A549 (cell line): ENCODE results near the gene CAMTA1. TPM values are rescaled to one million over a fixed set of nuclear protein-coding genes. Genes with fewer than 3 reads are reported as not detected.

Experiments used
- ATAC-seq, 2 experiments: fragments of 200-7000 bp in 1 of 2; fragments of >200 bp in 1 of 2; cut with Nextera tagmentation in 1 of 2; cut with Tn5 transposase in 1 of 2; 3 replicates each; pipeline versions ENCODE4 v1.8.0 to v1.9.1; 2018 to 2020; ENCODE audit warnings: mild to moderate bottlenecking in 1 of 2, moderate library complexity in 1 of 2
- CTCF ChIA-PET: fragments of 300-600 bp; sonication (Branson Sonifier 250); formaldehyde crosslinking; extraction: SDS; loops from one replicate; lab custom pipeline; 2021; ENCODE audit warnings: antibody characterized with exemption, inconsistent platforms; lab: Yijun Ruan, JAX
- POLR2A ChIA-PET: fragments of 350-600 bp; formaldehyde crosslinking; extraction: SDS; loops from one replicate; lab custom pipeline; 2021; ENCODE audit warnings: antibody characterized with exemption, inconsistent platforms; lab: Yijun Ruan, JAX
- DNase-seq, 2 experiments: peaks; one replicate each; pipeline versions ENCODE4 v3.0.0 to v3.0.0-alpha.2; 2011 to 2016; ENCODE audit warnings: low read depth in 1 of 2, low spot score in 1 of 2
- FAIRE-seq: peaks from 2 replicates; lab custom pipeline; 2011; peaks lifted over from hg19 to GRCh38; lab: Jason Lieb, UNC
- H3K27ac ChIP-seq, 2 experiments: fragments of >200 bp; sonication (Bioruptor Twin); formaldehyde crosslinking; 3 replicates each; pipeline ENCODE4 v1.5.1; 2016 to 2017
- H3K4me1 ChIP-seq: fragments of >200 bp; sonication (Bioruptor Twin); formaldehyde crosslinking; 3 replicates; pipeline ENCODE4 v1.6.1; 2016
- H3K4me2 ChIP-seq: fragments of >200 bp; sonication (Bioruptor Twin); formaldehyde crosslinking; 3 replicates; pipeline ENCODE4 v1.6.1; 2016
- H3K4me3 ChIP-seq: fragments of >200 bp; sonication (Bioruptor Twin); formaldehyde crosslinking; 3 replicates; pipeline ENCODE4 v1.5.1; 2016
- H3K9me3 ChIP-seq: fragments of >200 bp; sonication (Bioruptor Twin); formaldehyde crosslinking; 3 replicates; pipeline ENCODE4 v1.6.1; 2016
- CBX2 ChIP-seq: fragments of 200-600 bp; sonication (generic); IDR thresholded peaks from 2 replicates; pipeline ENCODE4 v1.6.1; 2016; ENCODE audit warnings: low read depth, mild to moderate bottlenecking, borderline replicate concordance
- CEBPB ChIP-seq, 2 experiments: fragments of >200 bp in 1 of 2; sonication (Bioruptor Twin) in 1 of 2; formaldehyde crosslinking in 1 of 2; IDR thresholded peaks; 2 replicates each; pipeline ENCODE4 v1.6.1; 2012 to 2016
- CHD2 ChIP-seq: fragments of 150-350 bp; IDR thresholded peaks from 2 replicates; pipeline ENCODE4 v1.6.1; 2014; ENCODE audit warnings: low read length; ENCODE audit not compliant: partially characterized antibody
- CHD4 ChIP-seq: fragments of 200-600 bp; sonication (generic); IDR thresholded peaks from 2 replicates; pipeline ENCODE4 v1.6.1; 2016; ENCODE audit warnings: antibody characterized with exemption, mild to moderate bottlenecking, borderline replicate concordance
- E2F6 ChIP-seq: IDR thresholded peaks from 2 replicates; pipeline ENCODE4 v1.6.1; 2012; ENCODE audit warnings: low read depth, borderline replicate concordance
- EP300 ChIP-seq, 2 experiments: fragments of >200 bp; sonication (Bioruptor Twin); formaldehyde crosslinking; IDR thresholded peaks; 2 replicates in 1 of 2; 3 replicates in 1 of 2; pipeline ENCODE4 v1.6.1; 2016 to 2017
- FOSB ChIP-seq: fragments of 250-450 bp; sonication (Bioruptor Pico); IDR thresholded peaks from 2 replicates; pipeline ENCODE4 v1.5.0; 2020; ENCODE audit warnings: mild to moderate bottlenecking, moderate library complexity
- FOSL2 ChIP-seq, 2 experiments: fragments of 450-650 bp in 1 of 2; fragments of >200 bp in 1 of 2; sonication (Bioruptor Twin) in 1 of 2; formaldehyde crosslinking; IDR thresholded peaks; 2 replicates each; pipeline versions ENCODE4 v1.5.0 to v1.6.1; 2016 to 2020; ENCODE audit warnings: mild to moderate bottlenecking in 1 of 2, moderate library complexity in 1 of 2
- FOXS1 ChIP-seq: fragments of 250-450 bp; sonication (Bioruptor Pico); IDR thresholded peaks from 2 replicates; pipeline ENCODE4 v1.5.0; 2020; ENCODE audit warnings: mild to moderate bottlenecking, moderate library complexity
- GATA3 ChIP-seq: IDR thresholded peaks from 2 replicates; pipeline ENCODE4 v1.6.1; 2012; ENCODE audit warnings: borderline replicate concordance
- HDAC2 ChIP-seq: fragments of 200-600 bp; sonication (generic); IDR thresholded peaks from 2 replicates; pipeline ENCODE4 v1.6.1; 2016
- HES2 ChIP-seq: fragments of >200 bp; sonication (Bioruptor Twin); formaldehyde crosslinking; IDR thresholded peaks from 2 replicates; pipeline ENCODE4 v1.6.1; 2016
- HOXB13 ChIP-seq: fragments of 250-450 bp; sonication (Bioruptor Pico); IDR thresholded peaks from 2 replicates; pipeline ENCODE4 v1.5.0; 2020; ENCODE audit warnings: low read depth, mild to moderate bottlenecking, moderate library complexity
- HOXB5 ChIP-seq: fragments of 250-450 bp; sonication (Bioruptor Pico); IDR thresholded peaks from 2 replicates; pipeline ENCODE4 v1.5.0; 2020; ENCODE audit warnings: mild to moderate bottlenecking, moderate library complexity
- JUN ChIP-seq, 2 experiments: fragments of >200 bp; sonication (Bioruptor Twin); formaldehyde crosslinking; IDR thresholded peaks; 2 replicates in 1 of 2; 3 replicates in 1 of 2; pipeline ENCODE4 v1.6.1; 2016 to 2017
- KDM5A ChIP-seq: fragments of 200-600 bp; sonication (generic); IDR thresholded peaks from 2 replicates; pipeline ENCODE4 v1.6.1; 2016; ENCODE audit warnings: antibody characterized with exemption, mild to moderate bottlenecking
- MAZ ChIP-seq: fragments of 150-350 bp; IDR thresholded peaks from 2 replicates; pipeline ENCODE4 v1.6.1; 2014; ENCODE audit warnings: antibody characterized with exemption, low read depth, low read length, borderline replicate concordance
- NFE2L2 ChIP-seq: fragments of 150-350 bp; conservative IDR thresholded peaks from 2 replicates; pipeline ENCODE4 v1.6.1; 2014; ENCODE audit warnings: low read length
- NPAS2 ChIP-seq: fragments of 250-450 bp; sonication (Bioruptor Pico); IDR thresholded peaks from 2 replicates; pipeline ENCODE4 v1.8.0; 2022; ENCODE audit warnings: mild to moderate bottlenecking, moderate library complexity, borderline replicate concordance
- RARB ChIP-seq: fragments of 250-450 bp; sonication (Bioruptor Pico); IDR thresholded peaks from 2 replicates; pipeline ENCODE4 v1.8.0; 2021; ENCODE audit warnings: mild to moderate bottlenecking, moderate library complexity
- RCOR1 ChIP-seq: fragments of 150-350 bp; IDR thresholded peaks from 2 replicates; pipeline ENCODE4 v1.6.1; 2014; ENCODE audit warnings: antibody characterized with exemption, low read length, low read depth
- RNF2 ChIP-seq: fragments of 200-600 bp; sonication (generic); IDR thresholded peaks from 2 replicates; pipeline ENCODE4 v1.6.1; 2016; ENCODE audit warnings: low read depth, mild to moderate bottlenecking, antibody characterized with exemption, moderate library complexity, borderline replicate concordance
- TP53 ChIP-seq: fragments of 250-450 bp; sonication (Bioruptor Pico); IDR thresholded peaks from 2 replicates; pipeline ENCODE4 v1.5.0; 2021; ENCODE audit warnings: mild to moderate bottlenecking, moderate library complexity
- USF2 ChIP-seq: fragments of 450-650 bp; IDR thresholded peaks from 2 replicates; pipeline ENCODE4 v1.6.1; 2014; ENCODE audit warnings: antibody characterized with exemption
- ZC3H11A ChIP-seq: fragments of 450-650 bp; IDR thresholded peaks from 2 replicates; pipeline ENCODE4 v1.6.1; 2014; ENCODE audit warnings: antibody characterized with exemption, mild to moderate bottlenecking
- WGBS: methylation state at CpG from one replicate; pipeline ENCODE4 v1.1.6; 2017; ENCODE audit errors: missing lambda C conversion rate; 5-methylcytosine and 5-hydroxymethylcytosine counted together
- polyA plus RNA-seq, 4 experiments: library from polyadenylated mRNA; depleted of rRNA in 3 of 4; stranded (reverse); fragments of >200 nt; fragmentation: RNase III in 1 of 4; extraction: RNeasy Plus Mini Kit Qiagen cat#74134 plus additional on column Dnase treatment in 1 of 4; gene quantifications; 2 replicates in 3 of 4; 3 replicates in 1 of 4; pipeline ENCODE4 v1.2.3, GENCODE V29; 2011 to 2017
- TF ChIP-seq, protein P1 (sequence below): fragments of 250-450 bp; sonication (Bioruptor Pico); IDR thresholded peaks from 2 replicates; pipeline ENCODE4 v1.5.0; 2021; ENCODE audit warnings: mild to moderate bottlenecking, moderate library complexity, borderline replicate concordance
- TF ChIP-seq, protein P2 (sequence below): IDR thresholded peaks from 2 replicates; pipeline ENCODE4 v1.6.1; 2012

The CAMTA1 gene
- polyA plus RNA-seq, 2 of the 4 experiments (the other 2 are of a cell fraction), result 58.8 to 75.0 TPM

GRCh38 chr1:7333620-7334019, 548.4 kb downstream of the CAMTA1 start:
- CTCF ChIA-PET, result no interaction called here
- TF ChIP-seq KDM5A (no peak), FOXS1 (CRISPR knock-in tag) (no peak), FOSB (CRISPR knock-in tag) (no peak), RNF2 (no peak), MAZ (no peak)
- TF ChIP-seq, all 56 proteins: peak for 0
- peak overlapping the region; percentile 86 to 90; a peak in 5 of 6 replicates for H3K27ac ChIP-seq
- FAIRE-seq (no peak), ATAC-seq (no peak; a peak in 1 of 6 replicates), DNase-seq (peak in 1 of 2 experiments; percentile 60)
- WGBS, result 32% methylated on average over 7 of the region's 8 CpGs
- H3K9me3 ChIP-seq, result peaks cover 8% of the 10 kb centered on the region; the same call in 1 of the 3 replicates
- H3K4me2 ChIP-seq, result peak overlapping the region; percentile 36
- H3K4me1 ChIP-seq, result peaks cover 41% of the 10 kb centered on the region
- no peak overlapping the region for H3K4me3 ChIP-seq
- POLR2A ChIA-PET, result no interaction called here

DNA sequence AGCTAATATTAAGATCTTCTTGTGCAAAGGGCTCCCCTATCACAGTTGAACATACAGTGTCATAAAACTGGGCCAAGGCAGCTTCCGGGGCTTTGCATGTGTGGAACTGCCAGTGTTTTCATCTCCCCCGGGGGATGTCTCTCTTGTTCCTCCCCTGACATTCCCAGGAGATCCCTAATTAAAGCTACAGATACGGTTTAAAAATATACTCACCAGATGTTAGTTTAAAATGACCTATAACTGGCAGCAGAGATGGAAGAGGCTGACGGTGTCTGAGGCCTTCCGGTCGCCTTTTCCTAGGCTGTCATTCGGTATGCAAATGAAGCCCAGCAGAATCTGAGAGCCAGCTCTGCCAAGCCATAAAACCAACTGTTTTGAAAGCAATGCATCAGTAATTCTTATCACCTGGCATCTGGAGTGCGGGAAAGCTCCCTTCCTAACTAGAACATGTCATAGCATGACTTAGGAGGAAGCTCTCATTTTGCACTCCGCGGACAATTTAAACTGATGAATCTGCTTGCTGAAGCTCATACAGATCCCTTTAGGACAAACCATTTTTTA, 549.3 kb downstream of the CAMTA1 start:
- 65% methylated on average over 10 of the region's 10 CpGs for WGBS
- Histone ChIP-seq H3K27ac (peak overlapping the region; percentile 86 to 90; a peak in 5 of 6 replicates), H3K4me1 (peaks cover 41% of the 10 kb centered on the region), H3K4me2 (peak overlapping the region; percentile 65), H3K4me3 (no peak overlapping the region), H3K9me3 (peaks cover 5% of the 10 kb centered on the region; the same call in 1 of the 3 replicates)
- peak; percentile 6 to 50 for DNase-seq
- ATAC-seq, result 0 out of 6 replicates have a peak, but pooled peaks of 1 of the 2 experiments have one; percentile 8
- POLR2A ChIA-PET, result no interaction called here
- FAIRE-seq, result no peak
- TF ChIP-seq GATA3 (no peak), FOSL2 (IDR thresholded peaks at IDR 0.05) (no peak), FOSL2 (CRISPR knock-in tag; IDR thresholded peaks at IDR 0.05) (no peak)
- TF ChIP-seq, protein P1, sequence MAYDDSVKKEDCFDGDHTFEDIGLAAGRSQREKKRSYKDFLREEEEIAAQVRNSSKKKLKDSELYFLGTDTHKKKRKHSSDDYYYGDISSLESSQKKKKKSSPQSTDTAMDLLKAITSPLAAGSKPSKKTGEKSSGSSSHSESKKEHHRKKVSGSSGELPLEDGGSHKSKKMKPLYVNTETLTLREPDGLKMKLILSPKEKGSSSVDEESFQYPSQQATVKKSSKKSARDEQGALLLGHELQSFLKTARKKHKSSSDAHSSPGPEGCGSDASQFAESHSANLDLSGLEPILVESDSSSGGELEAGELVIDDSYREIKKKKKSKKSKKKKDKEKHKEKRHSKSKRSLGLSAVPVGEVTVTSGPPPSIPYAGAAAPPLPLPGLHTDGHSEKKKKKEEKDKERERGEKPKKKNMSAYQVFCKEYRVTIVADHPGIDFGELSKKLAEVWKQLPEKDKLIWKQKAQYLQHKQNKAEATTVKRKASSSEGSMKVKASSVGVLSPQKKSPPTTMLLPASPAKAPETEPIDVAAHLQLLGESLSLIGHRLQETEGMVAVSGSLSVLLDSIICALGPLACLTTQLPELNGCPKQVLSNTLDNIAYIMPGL, result no peak
- CTCF ChIA-PET, result interaction anchor here (1.1 kb wide), 1 partner anchor 292 kb away, joined by 4 read pairs; no protein-coding TSS in a partner anchor

GRCh38 chr1:7335224-7335879, 550.1 kb downstream of the CAMTA1 start:
- peak overlapping the region; percentile 65 for H3K4me2 ChIP-seq
- no peak for FAIRE-seq
- TF ChIP-seq NFE2L2 (no peak), HES2 (no peak), CHD4 (no peak), RARB (CRISPR knock-in tag) (no peak), NPAS2 (CRISPR knock-in tag) (no peak), ZC3H11A (no peak), CEBPB (IDR thresholded peaks at IDR 0.05) (no peak; a peak in 1 of 4 replicates), HDAC2 (no peak), E2F6 (peak; percentile 66; the same call in 1 of the 2 replicates), FOXS1 (CRISPR knock-in tag) (no peak), TP53 (CRISPR knock-in tag) (no peak), CBX2 (no peak), JUN (IDR thresholded peaks at IDR 0.05) (peak in 1 of 2 experiments; percentile 36; a peak in 1 of 5 replicates), HOXB5 (CRISPR knock-in tag) (no peak), EP300 (IDR thresholded peaks at IDR 0.05) (peak; percentile 54 to 57; a peak in 2 of 5 replicates), CHD2 (no peak), GATA3 (peak; percentile 89), FOSL2 (IDR thresholded peaks at IDR 0.05) (no peak), FOSL2 (CRISPR knock-in tag; IDR thresholded peaks at IDR 0.05) (no peak), RCOR1 (no peak), USF2 (no peak), HOXB13 (CRISPR knock-in tag) (no peak)
- TF ChIP-seq, protein P2, sequence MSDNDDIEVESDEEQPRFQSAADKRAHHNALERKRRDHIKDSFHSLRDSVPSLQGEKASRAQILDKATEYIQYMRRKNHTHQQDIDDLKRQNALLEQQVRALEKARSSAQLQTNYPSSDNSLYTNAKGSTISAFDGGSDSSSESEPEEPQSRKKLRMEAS, result peak; percentile 69
- TF ChIP-seq, all 56 proteins: peak for 5
- Histone ChIP-seq H3K9me3 (peaks cover 5% of the 10 kb centered on the region; the same call in 1 of the 3 replicates), H3K4me3 (no peak overlapping the region), H3K4me1 (peaks cover 48% of the 10 kb centered on the region), H3K27ac (peak overlapping the region; percentile 86 to 90)
- POLR2A ChIA-PET, result no interaction called here
- ATAC-seq (peak; percentile 62 to 80; a peak in 5 of 6 replicates), DNase-seq (peak; percentile 38 to 82)
- CTCF ChIA-PET, result interaction anchor here (1.1 to 1.5 kb wide), 2 partner anchors 293 to 312 kb away, joined by 4 read pairs; no protein-coding TSS in a partner anchor
- WGBS, result 3% methylated on average over 13 of the region's 13 CpGs
